Left lung (tissue), 10 donors: ENCODE data around the gene TMEM182. TPM values are rescaled to one million over a fixed set of nuclear protein-coding genes. Genes with fewer than 3 reads are reported as not detected.

Source experiments
- ATAC-seq: fragments of 200-7000 bp; cut with Tn5 transposase; one replicate; pipeline ENCODE4 v1.9.1; 2020; ENCODE audit warnings: moderate library complexity
- DNase-seq, 4 donors: peaks; one replicate each; pipeline ENCODE4 v3.0.0-alpha.2; 2013 to 2020
- H3K27ac ChIP-seq, 2 donors: fragments of 200-600 bp; sonication (generic) in 1 of 2; one replicate each; pipeline versions ENCODE4 v1.5.0 to v1.8.0; 2020 to 2021
- H3K27me3 ChIP-seq, 2 donors: fragments of 200-600 bp; sonication (generic) in 1 of 2; one replicate each; pipeline versions ENCODE4 v1.5.0 to v1.8.0; 2020 to 2021
- H3K36me3 ChIP-seq, 2 donors: fragments of 200-600 bp; sonication (generic) in 1 of 2; one replicate each; pipeline versions ENCODE4 v1.5.0 to v1.8.0; 2020 to 2021
- H3K4me1 ChIP-seq, 2 donors: fragments of 200-600 bp; one replicate each; pipeline ENCODE4 v1.8.0; 2021
- H3K4me3 ChIP-seq, 2 donors: fragments of 200-600 bp; sonication (generic) in 1 of 2; one replicate each; pipeline versions ENCODE4 v1.5.0 to v1.8.0; 2020 to 2021; ENCODE audit warnings: mild to moderate bottlenecking in 1 of 2
- H3K9me3 ChIP-seq, 2 donors: fragments of 200-600 bp; sonication (generic) in 1 of 2; one replicate each; pipeline versions ENCODE4 v1.5.0 to v1.8.0; 2020 to 2021
- intact Hi-C, 2 donors: fragments of 100-400 bp; cut with DNase I; formaldehyde crosslinking; loops; one replicate each; pipeline versions ENCODE4 v1.11.2 to v1.14.2; 2022
- polyA plus RNA-seq, 6 donors: library from polyadenylated mRNA; unstranded; fragments of 120-200 nt; gene quantifications; one replicate each; pipeline ENCODE4 v1.2.1, GENCODE V29; 2013; ENCODE audit not compliant: insufficient read length in 6 of 6
- total RNA-seq, 2 donors: library from RNA; stranded (reverse); fragmentation: NEBNext Ultra II Directional; extraction: Animal tissue kit (Norgen Biotek cat#: 25700); gene quantifications; one replicate each; pipeline ENCODE4 v1.2.1, GENCODE V29; 2021
- TF ChIP-seq, protein P1 (sequence below), 2 donors: fragments of 200-600 bp; sonication (generic) in 1 of 2; IDR thresholded peaks; one replicate each; pipeline versions ENCODE4 v1.5.0 to v1.8.0; 2021; ENCODE audit warnings: antibody characterized with exemption in 2 of 2
- donor health status: DM: no; HTN: yes; CAD: no.
- donor health status: DM: no; HTN: no; CAD: no.

Gene TMEM182
- total and polyA plus RNA-seq, 8 donors = 3.4 to 10.9 (median 8.6) TPM

- Histone ChIP-seq H3K4me3 (no peak overlapping the region), H3K36me3 (no peaks in the 10 kb centered on the region), H3K27me3 (no peaks in the 10 kb centered on the region), H3K4me1 (no peaks in the 10 kb centered on the region), H3K27ac (no peak overlapping the region), H3K9me3 (no peaks in the 10 kb centered on the region)
- no peak for ATAC-seq
- peak in 2 of 4 donors; percentile 52 to 77 for DNase-seq
- TF ChIP-seq, protein P1, sequence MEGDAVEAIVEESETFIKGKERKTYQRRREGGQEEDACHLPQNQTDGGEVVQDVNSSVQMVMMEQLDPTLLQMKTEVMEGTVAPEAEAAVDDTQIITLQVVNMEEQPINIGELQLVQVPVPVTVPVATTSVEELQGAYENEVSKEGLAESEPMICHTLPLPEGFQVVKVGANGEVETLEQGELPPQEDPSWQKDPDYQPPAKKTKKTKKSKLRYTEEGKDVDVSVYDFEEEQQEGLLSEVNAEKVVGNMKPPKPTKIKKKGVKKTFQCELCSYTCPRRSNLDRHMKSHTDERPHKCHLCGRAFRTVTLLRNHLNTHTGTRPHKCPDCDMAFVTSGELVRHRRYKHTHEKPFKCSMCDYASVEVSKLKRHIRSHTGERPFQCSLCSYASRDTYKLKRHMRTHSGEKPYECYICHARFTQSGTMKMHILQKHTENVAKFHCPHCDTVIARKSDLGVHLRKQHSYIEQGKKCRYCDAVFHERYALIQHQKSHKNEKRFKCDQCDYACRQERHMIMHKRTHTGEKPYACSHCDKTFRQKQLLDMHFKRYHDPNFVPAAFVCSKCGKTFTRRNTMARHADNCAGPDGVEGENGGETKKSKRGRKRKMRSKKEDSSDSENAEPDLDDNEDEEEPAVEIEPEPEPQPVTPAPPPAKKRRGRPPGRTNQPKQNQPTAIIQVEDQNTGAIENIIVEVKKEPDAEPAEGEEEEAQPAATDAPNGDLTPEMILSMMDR (IDR thresholded peaks at IDR 0.05) = no peak
- intact Hi-C loops = no loop called here
These were observed 21.1 kb downstream of the TMEM182 start for GRCh38 chr2:102782933-102783332.

DNA sequence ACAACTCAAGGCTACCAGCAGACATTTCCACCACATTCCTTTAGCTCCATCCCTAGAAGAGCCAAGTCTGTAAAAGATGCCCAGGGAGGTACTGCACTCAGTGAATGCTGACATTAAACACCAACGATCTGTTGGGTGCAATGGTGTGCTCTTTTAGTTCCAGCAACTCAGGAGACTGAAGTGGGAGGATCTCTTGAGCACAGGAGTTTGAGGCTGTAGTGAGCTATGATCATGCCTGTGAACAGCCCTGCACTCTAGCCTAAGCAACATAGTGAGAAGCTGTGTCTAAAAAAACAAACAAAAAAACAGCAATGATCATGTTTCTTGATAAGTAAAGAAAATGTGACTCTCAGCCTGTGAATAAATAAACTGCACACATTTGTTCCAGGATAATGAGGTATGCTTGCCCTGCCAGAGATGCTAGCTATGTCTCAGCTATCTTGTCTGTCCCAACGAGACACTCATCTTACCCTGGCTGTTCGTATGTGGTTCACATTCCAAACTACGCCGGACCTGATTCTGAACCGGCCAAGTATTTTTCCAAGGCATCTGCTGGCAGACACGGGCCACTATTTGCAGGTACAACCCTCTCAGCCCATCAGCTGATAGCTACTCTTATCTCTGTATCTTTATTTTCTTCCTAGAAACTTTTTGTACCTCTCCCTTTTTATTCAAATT is 21.8 kb downstream of the TMEM182 start:
- Histone ChIP-seq H3K27ac (no peak overlapping the region), H3K9me3 (no peaks in the 10 kb centered on the region), H3K4me1 (peaks cover 0 to 5% of the 10 kb centered on the region in 2 donors), H3K27me3 (no peaks in the 10 kb centered on the region), H3K36me3 (no peaks in the 10 kb centered on the region), H3K4me3 (no peak overlapping the region)
- DNase-seq (no peak), ATAC-seq (no peak)
- intact Hi-C loops = no loop called here
- TF ChIP-seq, protein P1 (IDR thresholded peaks at IDR 0.05) = no peak

GRCh38 chr2:102784940-102785339 is 23.1 kb downstream of the TMEM182 start:
- no peak for DNase-seq
- no peak overlapping the region for H3K27ac ChIP-seq
- intact Hi-C loops = no loop called here

DNA sequence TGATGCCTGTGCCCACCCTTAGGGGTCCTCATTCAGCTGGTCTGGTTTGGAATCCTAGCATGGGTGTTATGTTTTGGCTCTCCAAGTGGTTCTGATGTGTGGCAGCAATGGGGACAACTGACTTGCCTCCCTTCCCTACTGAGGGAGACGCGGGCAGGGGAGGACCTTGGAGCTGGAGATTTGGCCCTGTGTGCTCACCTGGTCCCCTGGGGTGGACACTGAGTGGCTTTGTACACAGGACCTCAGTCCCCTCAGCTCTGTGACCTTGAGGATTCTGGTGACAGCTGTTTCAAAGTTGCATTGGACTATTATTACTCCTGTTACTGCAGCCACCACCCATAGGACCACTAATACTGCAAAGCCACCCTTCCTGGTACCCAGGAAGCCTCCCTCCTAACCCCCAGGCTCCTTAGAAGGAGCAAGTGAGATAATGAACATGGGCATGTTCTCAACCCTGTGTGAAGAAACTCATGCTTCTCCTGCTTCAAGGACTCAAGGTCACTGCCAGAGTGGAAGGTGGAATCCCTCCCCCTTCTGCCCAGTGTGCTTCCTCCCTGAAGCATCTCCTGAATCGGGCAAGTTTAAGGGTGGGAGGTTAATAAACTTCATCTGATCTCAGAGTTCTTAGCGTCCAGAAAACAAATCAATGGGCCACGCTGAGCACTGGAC is 26.5 kb downstream of the TMEM182 start:
- H3K36me3 ChIP-seq = no peaks in the 10 kb centered on the region
- peaks cover 0 to 10% of the 10 kb centered on the region in 2 donors for H3K4me1 ChIP-seq
- intact Hi-C loops = no loop called here
- DNase-seq (no peak), ATAC-seq (no peak)
- H3K27ac ChIP-seq = no peak overlapping the region
- TF ChIP-seq, protein P1 (IDR thresholded peaks at IDR 0.05) = no peak
- H3K27me3 ChIP-seq = no peaks in the 10 kb centered on the region
- H3K9me3 ChIP-seq = no peaks in the 10 kb centered on the region
- H3K4me3 ChIP-seq = no peak overlapping the region

More at GRCh38 chr2:102784940-102785339, 23.1 kb downstream of the TMEM182 start:
- Histone ChIP-seq H3K27me3 (no peaks in the 10 kb centered on the region), H3K36me3 (no peaks in the 10 kb centered on the region), H3K4me1 (peaks cover 0 to 10% of the 10 kb centered on the region in 2 donors), H3K9me3 (no peaks in the 10 kb centered on the region), H3K4me3 (no peak overlapping the region)
- ATAC-seq = no peak
- TF ChIP-seq, protein P1 (IDR thresholded peaks at IDR 0.05) = no peak

GRCh38 chr2:102788885-102789260 is 27.0 kb downstream of the TMEM182 start:
- H3K27ac ChIP-seq = peak overlapping the region in 1 of 2 donors; percentile 35
- peak; percentile 44 for ATAC-seq

More at GRCh38 chr2:102788885-102789260, 27.0 kb downstream of the TMEM182 start:
- no peak overlapping the region for H3K4me3 ChIP-seq
- intact Hi-C loops = no loop called here
- no peaks in the 10 kb centered on the region for H3K36me3 ChIP-seq
- H3K4me1 ChIP-seq = peaks cover 0 to 10% of the 10 kb centered on the region in 2 donors
- TF ChIP-seq, protein P1 (IDR thresholded peaks at IDR 0.05) = no peak
- no peaks in the 10 kb centered on the region for H3K9me3 ChIP-seq
- H3K27me3 ChIP-seq = no peaks in the 10 kb centered on the region
- DNase-seq = peak in 2 of 4 donors; percentile 74 to 78
